Skeletal muscle tissue (tissue), 4 donors: ENCODE data around the gene ENO3. TPM values are rescaled to one million over a fixed set of nuclear protein-coding genes. Genes with fewer than 3 reads are reported as not detected.
A peak's percentile ranks its signal among the peaks of the same experiment; 100 is the strongest.

Experiments
- H3K27ac ChIP-seq: one replicate; pipeline ENCODE4 v1.7.0; 2013; ENCODE audit warnings: mild to moderate bottlenecking, low read depth, low read length, inconsistent platforms
- H3K27me3 ChIP-seq, 3 donors: one replicate each; pipeline ENCODE4 v1.7.0; 2013; ENCODE audit warnings: low read length in 3 of 3; ENCODE audit not compliant: control insufficient read depth in 3 of 3, insufficient read depth in 3 of 3
- H3K36me3 ChIP-seq, 3 donors: one replicate each; pipeline ENCODE4 v1.7.0; 2013; ENCODE audit warnings: low read length in 3 of 3; ENCODE audit not compliant: control insufficient read depth in 3 of 3, insufficient read depth in 3 of 3
- H3K4me1 ChIP-seq, 3 donors: one replicate each; pipeline ENCODE4 v1.7.0; 2013; ENCODE audit warnings: low read length in 3 of 3, mild to moderate bottlenecking in 3 of 3; ENCODE audit not compliant: control insufficient read depth in 3 of 3, insufficient read depth in 3 of 3
- H3K4me3 ChIP-seq, 3 donors: one replicate each; pipeline ENCODE4 v1.7.0; 2013; ENCODE audit warnings: low read length in 3 of 3
- H3K9ac ChIP-seq, 3 donors: one replicate each; pipeline ENCODE4 v1.7.0; 2013; ENCODE audit warnings: low read length in 3 of 3, mild to moderate bottlenecking in 3 of 3, moderate library complexity in 2 of 3, low read depth in 1 of 3
- H3K9me3 ChIP-seq, 3 donors: one replicate each; pipeline ENCODE4 v1.7.0; 2013; ENCODE audit warnings: low read length in 3 of 3; ENCODE audit not compliant: control insufficient read depth in 3 of 3
- total RNA-seq: library from RNA; depleted of rRNA; stranded (reverse); fragments of >200 nt; gene quantifications from one replicate; pipeline ENCODE4 v1.2.3, GENCODE V29; 2014
- donor health status: Osteomylitis.

ENO3 gene
- total RNA-seq, 1 donor from 2014 or later: 2,880 TPM

DNA sequence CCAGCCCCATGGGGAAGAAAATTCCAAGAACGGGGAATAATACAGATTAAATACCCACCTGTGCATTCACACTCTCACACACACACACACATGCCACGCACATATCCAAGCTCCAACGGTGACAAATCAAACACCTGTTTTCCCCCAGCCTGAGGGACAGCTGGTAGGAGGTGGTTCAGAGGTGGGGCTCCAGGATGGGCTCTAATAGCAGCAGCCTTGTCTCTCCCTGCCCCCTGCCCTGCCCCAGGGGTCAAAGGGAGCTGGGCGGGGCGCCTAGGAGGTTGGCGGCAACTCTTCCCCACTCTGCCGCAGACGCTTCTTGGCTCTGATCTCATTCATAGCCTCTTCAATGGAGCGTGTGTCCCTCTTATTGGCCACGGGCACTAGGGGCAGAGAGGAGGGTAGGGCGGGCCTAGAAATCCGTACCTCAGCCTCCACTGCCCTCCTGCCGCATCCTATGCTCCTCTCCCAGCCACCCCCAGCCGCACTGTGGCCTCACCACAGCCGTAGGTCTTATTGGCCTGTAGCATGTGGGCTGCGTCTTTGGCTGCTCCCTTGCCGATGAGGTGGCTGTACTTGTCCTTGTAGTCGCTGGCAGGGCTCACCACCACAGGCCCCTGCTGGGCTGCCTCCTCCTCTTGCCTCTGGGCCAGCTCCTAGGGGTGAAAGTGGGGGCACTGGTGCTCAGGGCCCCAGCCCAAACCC, 8.5 kb downstream of the ENO3 start:
- Histone ChIP-seq H3K27me3 (no peaks in the 10 kb centered on the region), H3K27ac (peak overlapping the region; percentile 64), H3K9me3 (no peaks in the 10 kb centered on the region), H3K9ac (peak overlapping the region in 2 of 3 donors; percentile 23 to 50), H3K4me3 (no peak overlapping the region), H3K4me1 (peaks cover 23 to 46% (median 33%) of the 10 kb centered on the region in 3 donors), H3K36me3 (peaks cover 36 to 44% (median 41%) of the 10 kb centered on the region in 3 donors)

DNA sequence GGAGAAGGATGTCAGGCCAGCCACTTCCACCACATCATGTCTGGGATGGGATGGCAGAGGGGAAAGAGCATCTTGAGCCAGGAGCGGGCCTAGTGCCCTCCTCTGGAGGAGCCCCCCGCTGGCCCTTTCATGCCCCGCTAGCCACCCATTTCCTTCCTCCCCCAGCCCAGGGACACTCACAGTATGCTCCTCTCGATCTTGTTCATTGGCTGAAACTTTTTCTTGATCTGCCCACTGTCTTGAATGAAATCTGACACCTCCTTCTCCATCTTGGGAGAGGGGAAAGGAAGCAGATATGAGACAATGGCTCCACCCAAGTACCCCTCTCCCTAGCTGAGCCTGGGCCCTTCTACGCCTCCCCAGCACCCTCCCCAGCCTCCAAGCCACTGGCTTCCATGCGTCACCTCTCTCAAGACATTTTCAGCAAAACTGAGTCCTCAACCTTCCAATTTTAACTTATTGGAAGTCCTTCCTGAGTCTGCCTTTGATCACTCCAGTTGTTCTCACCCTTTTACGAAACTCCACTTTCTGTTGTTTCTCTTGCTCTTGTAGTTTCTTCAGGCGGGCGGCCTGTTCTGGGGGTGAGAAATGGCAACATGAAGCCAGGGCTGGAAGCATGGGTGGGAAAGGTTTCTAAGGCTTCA, 9.5 kb downstream of the ENO3 start:
- no peaks in the 10 kb centered on the region for H3K27me3 ChIP-seq
- no peak overlapping the region for H3K27ac ChIP-seq
- H3K9me3 ChIP-seq: no peaks in the 10 kb centered on the region
- H3K36me3 ChIP-seq: peaks cover 30 to 41% (median 34%) of the 10 kb centered on the region in 3 donors
- H3K9ac ChIP-seq: peak overlapping the region in 1 of 3 donors; percentile 23
- H3K4me1 ChIP-seq: peaks cover 17 to 42% (median 28%) of the 10 kb centered on the region in 3 donors
- H3K4me3 ChIP-seq: no peak overlapping the region

DNA sequence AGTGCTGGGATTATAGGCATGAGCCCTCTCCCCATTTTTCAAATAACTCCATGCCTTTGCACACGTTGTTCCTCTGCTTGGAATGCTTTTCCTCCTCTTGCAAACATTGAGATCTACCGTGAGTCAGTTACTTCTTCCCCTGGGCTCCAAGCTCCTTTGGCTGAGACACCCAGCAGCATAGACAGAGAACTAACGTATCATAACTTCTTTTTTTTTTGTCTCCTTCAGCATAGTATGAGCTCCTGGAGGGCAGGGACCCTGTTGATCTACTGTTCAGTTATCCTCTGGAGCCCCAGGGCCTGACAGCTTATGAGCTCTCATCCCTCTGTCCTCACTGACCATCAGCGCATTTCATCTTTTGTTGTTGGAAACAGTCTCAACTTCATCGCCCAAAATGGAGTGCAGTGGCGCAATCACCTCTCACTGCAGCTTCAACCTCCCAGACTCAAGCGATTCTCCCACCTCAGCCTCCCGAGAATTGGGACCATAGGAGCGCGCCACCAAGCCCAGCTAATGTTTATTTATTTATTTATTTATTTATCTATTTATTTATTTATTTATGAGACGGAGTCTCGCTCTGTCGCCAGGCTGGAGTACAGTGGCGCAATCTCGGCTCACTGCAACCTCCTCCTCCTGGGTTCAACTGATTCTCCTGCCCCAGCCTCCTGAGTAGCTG, 14.5 kb downstream of the ENO3 start:
- Histone ChIP-seq H3K4me1 (peaks cover 31 to 42% (median 33%) of the 10 kb centered on the region in 3 donors), H3K27me3 (no peaks in the 10 kb centered on the region), H3K4me3 (no peak overlapping the region), H3K9ac (no peak overlapping the region), H3K9me3 (no peaks in the 10 kb centered on the region), H3K36me3 (peaks cover 17 to 20% (median 20%) of the 10 kb centered on the region in 3 donors), H3K27ac (no peak overlapping the region)

DNA sequence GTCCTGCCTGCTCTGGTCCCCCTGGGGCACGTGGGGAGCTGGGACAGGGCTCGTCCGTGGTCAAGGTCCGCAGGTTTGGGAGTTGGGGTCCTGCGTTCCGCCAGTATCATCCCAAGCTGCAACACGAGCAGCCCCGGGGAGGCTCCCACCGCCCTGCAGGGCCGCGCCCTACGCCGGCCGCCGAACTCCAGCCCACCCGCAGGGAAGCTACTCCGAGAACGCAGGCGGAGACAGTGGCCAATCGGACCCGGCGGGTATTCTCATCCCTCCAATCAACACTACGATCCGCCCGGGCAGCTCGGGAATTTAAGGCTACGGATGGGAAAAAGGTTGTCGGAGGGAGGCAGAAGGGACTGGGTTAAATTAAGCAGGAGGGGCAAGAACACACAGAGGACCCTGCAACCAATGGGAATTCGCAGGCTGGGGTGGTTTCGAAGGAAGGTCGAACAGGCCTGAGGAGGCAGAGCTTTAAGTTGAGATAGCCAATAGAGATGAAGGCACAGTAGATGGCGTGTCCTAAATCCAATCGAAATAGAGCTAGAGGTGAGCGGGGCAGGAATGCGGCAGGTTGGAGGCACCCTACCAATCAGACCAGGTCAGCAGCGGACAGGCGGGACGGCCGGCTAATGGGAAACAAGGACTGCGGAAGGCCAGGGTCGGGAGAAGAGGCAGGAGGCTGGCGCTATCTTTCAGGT, 16.1 kb downstream of the ENO3 start:
- H3K9me3 ChIP-seq: no peaks in the 10 kb centered on the region
- no peaks in the 10 kb centered on the region for H3K27me3 ChIP-seq
- peak overlapping the region; percentile 87 to 98 (median 97) for H3K9ac ChIP-seq
- H3K4me1 ChIP-seq: peaks cover 39 to 52% (median 42%) of the 10 kb centered on the region in 3 donors
- H3K4me3 ChIP-seq: peak overlapping the region; percentile 86 to 97 (median 87)
- peaks cover 15 to 25% (median 16%) of the 10 kb centered on the region in 3 donors for H3K36me3 ChIP-seq
- peak overlapping the region; percentile 87 for H3K27ac ChIP-seq

DNA sequence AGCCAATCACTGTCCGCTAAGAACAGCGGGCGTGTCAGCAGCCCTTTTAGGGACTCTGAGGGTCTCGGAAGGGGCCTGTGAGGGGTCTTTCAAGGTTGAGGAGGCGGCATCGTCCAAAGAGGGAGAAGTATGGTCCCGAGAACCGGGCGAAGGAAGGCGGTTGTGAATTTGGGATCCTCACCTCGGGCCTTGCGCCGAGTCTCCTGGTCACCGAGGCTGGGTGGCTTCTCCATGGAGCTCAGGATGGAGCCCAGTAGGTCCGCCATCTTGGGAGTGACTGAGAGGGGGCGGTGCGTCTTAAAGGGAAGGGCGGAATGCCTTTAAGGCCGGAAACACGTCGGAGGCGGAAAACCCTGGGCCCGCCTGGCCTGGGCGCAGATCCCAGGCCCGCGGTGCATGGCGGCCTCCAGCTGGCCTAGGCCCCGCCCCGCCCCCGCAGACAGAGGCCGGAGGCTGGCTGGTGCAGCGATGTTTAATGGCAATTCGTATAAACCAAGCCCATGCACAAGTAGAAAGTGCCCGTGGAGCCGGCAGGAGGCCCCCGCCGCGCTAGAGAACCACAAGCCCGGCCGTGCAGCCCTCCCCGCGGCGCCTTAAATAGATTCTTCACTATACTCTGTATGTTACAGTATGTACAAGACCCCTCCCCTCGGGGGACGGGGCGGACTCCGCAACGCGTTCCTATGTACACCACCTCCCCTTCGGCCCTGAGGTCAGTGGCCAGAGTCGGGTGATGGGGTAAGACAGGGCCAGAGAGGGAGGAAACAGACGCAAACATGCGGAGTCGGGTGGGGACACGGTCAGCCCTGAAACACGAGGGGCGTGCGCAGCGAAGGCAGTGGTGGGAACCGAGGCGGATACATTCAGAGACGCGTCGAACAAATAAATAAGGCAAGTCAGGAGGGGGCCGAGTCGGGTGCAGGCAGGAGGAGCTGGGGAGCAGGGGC, 16.9 kb downstream of the ENO3 start, which contains the start of gene SPAG7:
SPAG7 (minus strand) TSS at position 279 of the 947 bp plus-strand sequence; CDS start at position 266, 13 bp downstream.
- H3K27ac ChIP-seq: peak within 1 kb of the TSS; percentile 87
- H3K27me3 ChIP-seq: no peaks in the 10 kb centered on the region
- H3K9ac ChIP-seq: peak within 1 kb of the TSS; percentile 87 to 98 (median 97)
- H3K9me3 ChIP-seq: no peaks in the 10 kb centered on the region
- peak within 1 kb of the TSS; percentile 86 to 97 (median 87) for H3K4me3 ChIP-seq
- peaks cover 22 to 31% (median 23%) of the 10 kb centered on the region in 3 donors for H3K36me3 ChIP-seq
- peaks cover 47 to 60% (median 50%) of the 10 kb centered on the region in 3 donors for H3K4me1 ChIP-seq

DNA sequence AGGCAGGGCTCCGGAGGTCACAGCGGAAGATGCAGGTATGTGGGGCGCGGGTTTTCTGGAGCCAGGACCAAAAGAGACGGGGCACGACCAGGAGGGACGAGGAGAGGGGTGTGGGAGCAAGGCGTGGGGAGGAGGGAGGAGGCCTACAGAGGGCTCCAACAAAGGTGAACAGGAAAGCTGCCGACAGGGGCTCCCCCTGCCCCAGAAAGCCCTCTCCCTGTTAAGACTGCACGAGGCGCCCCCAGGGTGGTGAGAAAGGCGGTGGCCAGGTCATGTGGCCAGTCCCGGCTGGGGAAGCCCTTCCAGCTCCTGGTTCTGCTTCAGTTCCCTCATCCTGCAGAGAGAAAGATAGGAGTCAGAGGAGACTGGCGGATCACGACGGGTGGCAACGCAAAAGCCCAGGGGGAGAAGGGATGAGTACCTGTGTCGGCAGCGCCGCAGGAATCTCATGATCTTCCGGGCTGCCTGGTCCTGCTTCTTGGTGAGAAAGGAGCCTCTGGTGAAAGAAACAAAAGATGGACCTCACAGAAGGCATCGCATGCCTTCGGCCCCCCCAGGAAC, 17.6 kb downstream of the ENO3 start:
- Histone ChIP-seq H3K27ac (peak overlapping the region; percentile 87), H3K27me3 (no peaks in the 10 kb centered on the region), H3K4me3 (peak overlapping the region; percentile 75 to 97 (median 86)), H3K4me1 (peaks cover 54 to 68% (median 57%) of the 10 kb centered on the region in 3 donors), H3K36me3 (peaks cover 28 to 38% (median 28%) of the 10 kb centered on the region in 3 donors), H3K9me3 (no peaks in the 10 kb centered on the region), H3K9ac (peak overlapping the region; percentile 83 to 97 (median 87))

DNA sequence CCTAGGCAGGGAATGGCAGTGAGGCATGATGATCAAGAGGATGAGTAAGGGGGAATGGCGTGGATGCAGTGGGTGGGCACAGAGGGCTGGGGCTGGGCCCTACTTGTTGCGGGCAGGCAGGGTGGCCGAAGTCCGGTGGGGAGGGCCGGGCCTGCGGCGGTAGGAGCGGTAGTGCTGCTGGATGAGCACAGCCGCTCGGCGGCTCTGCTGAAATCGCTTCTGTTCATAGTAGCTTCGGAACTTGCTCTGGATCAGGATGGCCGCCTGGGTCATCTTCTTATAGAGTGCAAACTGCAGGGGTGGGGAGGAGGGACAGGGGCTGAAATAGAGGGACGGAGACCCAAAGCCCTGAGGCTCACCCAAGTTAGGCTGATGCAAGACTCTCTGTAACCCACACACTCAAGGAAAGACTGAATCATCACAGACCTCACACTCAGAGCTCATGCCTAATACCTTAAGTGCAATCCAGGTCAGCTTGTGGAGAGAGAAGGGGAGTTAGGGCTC, 18.2 kb downstream of the ENO3 start:
- H3K4me1 ChIP-seq: peaks cover 60 to 73% (median 63%) of the 10 kb centered on the region in 3 donors
- no peaks in the 10 kb centered on the region for H3K27me3 ChIP-seq
- no peaks in the 10 kb centered on the region for H3K9me3 ChIP-seq
- peak overlapping the region; percentile 75 to 97 (median 86) for H3K4me3 ChIP-seq
- H3K27ac ChIP-seq: peak overlapping the region; percentile 87
- H3K9ac ChIP-seq: peak overlapping the region; percentile 83 to 97 (median 87)
- H3K36me3 ChIP-seq: peaks cover 29 to 40% (median 31%) of the 10 kb centered on the region in 3 donors

DNA sequence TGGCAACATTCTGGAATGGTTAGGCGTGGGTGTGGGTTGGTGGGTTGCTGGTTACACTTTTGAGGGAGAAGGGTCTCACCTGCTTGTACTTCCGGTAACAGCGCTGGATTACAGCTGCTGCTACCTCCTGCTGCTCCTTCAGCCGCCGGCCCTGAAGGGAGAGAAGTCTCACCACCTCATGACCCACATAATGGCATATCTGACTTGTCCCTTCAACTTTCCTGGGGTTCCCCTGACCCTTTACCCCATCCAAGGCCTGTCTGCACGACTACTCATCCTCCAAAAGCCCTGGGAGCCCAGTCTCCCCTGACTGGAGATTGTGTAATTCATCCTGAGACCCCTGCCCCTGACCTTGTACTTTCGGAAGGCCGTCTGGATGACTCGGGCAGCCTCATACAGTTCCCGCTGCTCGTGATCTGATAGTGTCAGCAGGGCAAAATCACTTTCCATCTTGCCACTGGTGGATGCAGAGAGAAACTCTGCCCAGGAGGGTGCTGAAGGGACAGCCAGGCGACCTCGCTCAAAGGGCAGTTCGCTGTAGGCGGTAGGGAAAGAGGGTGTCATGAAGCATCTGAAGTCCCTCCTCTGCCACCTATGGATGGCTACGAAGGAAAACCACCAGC, 18.7 kb downstream of the ENO3 start:
- peak overlapping the region in 1 of 3 donors; percentile 75 for H3K4me3 ChIP-seq
- no peaks in the 10 kb centered on the region for H3K9me3 ChIP-seq
- peak overlapping the region in 2 of 3 donors; percentile 2 to 97 for H3K9ac ChIP-seq
- H3K27ac ChIP-seq: peak overlapping the region; percentile 45
- H3K36me3 ChIP-seq: peaks cover 33 to 42% (median 35%) of the 10 kb centered on the region in 3 donors
- no peaks in the 10 kb centered on the region for H3K27me3 ChIP-seq
- H3K4me1 ChIP-seq: peaks cover 65 to 79% (median 68%) of the 10 kb centered on the region in 3 donors
